Ovary (tissue), 9 donors: Measurements from ENCODE around the gene EMILIN3. TPM values are rescaled to one million over a fixed set of nuclear protein-coding genes. Genes with fewer than 3 reads are reported as not detected.

Source experiments
- DNase-seq, 5 donors: peaks; one replicate each; pipeline ENCODE4 v3.0.0-alpha.2; 2019 to 2020
- H3K27ac ChIP-seq, 2 donors: fragments of 200-600 bp; one replicate each; pipeline versions ENCODE4 v1.5.1 to v1.8.0; 2019 to 2022
- H3K27me3 ChIP-seq: fragments of 200-600 bp; one replicate; pipeline ENCODE4 v1.8.0; 2022
- H3K36me3 ChIP-seq: fragments of 200-600 bp; sonication (generic); one replicate; pipeline ENCODE4 v1.5.1; 2019
- H3K4me1 ChIP-seq: one replicate; pipeline ENCODE4 v1.8.1; 2013; ENCODE audit warnings: mild to moderate bottlenecking, moderate library complexity; ENCODE audit not compliant: insufficient read depth
- H3K4me3 ChIP-seq: fragments of 200-600 bp; sonication (generic); one replicate; pipeline ENCODE4 v1.5.1; 2017
- H3K9me3 ChIP-seq, 2 donors: fragments of 200-600 bp in 1 of 2; sonication (generic) in 1 of 2; one replicate each; pipeline versions ENCODE4 v1.5.1 to v1.8.1; 2013 to 2019; ENCODE audit warnings: mild to moderate bottlenecking in 1 of 2, moderate library complexity in 1 of 2
- CTCF ChIP-seq, 3 donors: fragments of 450-650 bp in 2 of 3; fragments of 200-600 bp in 1 of 3; IDR thresholded peaks; one replicate each; pipeline versions ENCODE4 v1.5.1 to v1.8.0; 2016 to 2022; ENCODE audit warnings: antibody characterized with exemption in 3 of 3, mild to moderate bottlenecking in 1 of 3
- EP300 ChIP-seq: sonication (generic); formaldehyde crosslinking; IDR thresholded peaks from one replicate; pipeline ENCODE4 v1.6.1; 2017; ENCODE audit warnings: antibody characterized with exemption
- POLR2A ChIP-seq: fragments of 450-650 bp; IDR thresholded peaks from one replicate; pipeline ENCODE4 v1.6.1; 2017; ENCODE audit warnings: antibody characterized with exemption, mild to moderate bottlenecking, moderate library complexity
- WGBS, 3 donors: extraction: QIAGEN DNeasy Blood & Tissue Kit in 1 of 3; methylation state at CpG; one replicate each; pipeline versions ENCODE4 v1.1.5 to v1.1.7; 2013 to 2017; 5-methylcytosine and 5-hydroxymethylcytosine counted together
- intact Hi-C, 4 donors: fragments of 100-400 bp; cut with DNase I; formaldehyde crosslinking; loops; one replicate each; pipeline versions ENCODE4 v1.11.0 to v1.15.1; 2022 to 2023
- polyA plus RNA-seq, 2 donors: library from polyadenylated mRNA; stranded (reverse); fragments of 200-250 nt in 1 of 2; fragments of 350-450 nt in 1 of 2; fragmentation: Illumina TruSeq in 1 of 2; extraction: RNeasy Lipid Tissue Mini Kit (QIAGEN cat#74804) in 1 of 2; gene quantifications; one replicate each; pipeline ENCODE4 v1.2.3, GENCODE V29; 2013 to 2014
- total RNA-seq, 7 donors: library from RNA; depleted of rRNA in 2 of 7; stranded (reverse); fragments of >200 nt in 2 of 7; fragmentation: NEBNext Ultra II Directional in 3 of 7; extraction: Animal tissue kit (Norgen Biotek cat#: 25700) in 3 of 7; gene quantifications; one replicate each; pipeline versions ENCODE4 v1.1.0 to v1.2.4, GENCODE V29; 2016 to 2023
- donor health status: DM: no; HTN: no; CAD: no; lungs with moderate emphysema.
- donor health status: DM: no; HTN: no; CAD: no.
- donor health status: Bipolar disorder and iron deficiency.
- donor health status: DM: yes; HTN: yes; CAD: no.
- donor health status: DM: no; HTN: no; CAD: no.
- donor health status: DM: yes; HTN: yes; CAD: no.

EMILIN3 gene
- total and polyA plus RNA-seq, 9 donors = 1.5 to 33.5 (median 7.0) TPM

GRCh38 chr20:41364967-41365765, 1.5 kb downstream of the EMILIN3 start:
- H3K36me3 ChIP-seq = no peaks in the 10 kb centered on the region
- TF ChIP-seq POLR2A (no peak), CTCF (IDR thresholded peaks at IDR 0.05) (no peak), EP300 (no peak)
- intact Hi-C loops = no loop called here
- H3K27ac ChIP-seq = peak overlapping the region in 1 of 2 donors; percentile 13
- no peaks in the 10 kb centered on the region for H3K27me3 ChIP-seq
- no peak for DNase-seq
- peaks cover 3% of the 10 kb centered on the region for H3K4me1 ChIP-seq
- no peaks in the 10 kb centered on the region for H3K9me3 ChIP-seq
- WGBS, 3 donors = 82 to 88% (median 87%) methylated on average over 19 of the region's 19 CpGs
- no peak overlapping the region for H3K4me3 ChIP-seq

GRCh38 chr20:41364236-41364855, 2.3 kb downstream of the EMILIN3 start:
- DNase-seq = no peak
- Histone ChIP-seq H3K4me1 (peaks cover 3% of the 10 kb centered on the region), H3K27ac (no peak overlapping the region), H3K4me3 (no peak overlapping the region), H3K36me3 (no peaks in the 10 kb centered on the region), H3K9me3 (no peaks in the 10 kb centered on the region), H3K27me3 (no peaks in the 10 kb centered on the region)
- TF ChIP-seq CTCF (IDR thresholded peaks at IDR 0.05) = no peak
- TF ChIP-seq EP300 = no peak
- no peak for TF ChIP-seq POLR2A
- intact Hi-C loops = no loop called here
- WGBS, 3 donors = 90 to 95% (median 91%) methylated on average over 13 of the region's 13 CpGs

GRCh38 chr20:41363601-41364000, 3.0 kb downstream of the EMILIN3 start:
- DNase-seq = no peak
- intact Hi-C loops = no loop called here
- no peak overlapping the region for H3K27ac ChIP-seq
- no peaks in the 10 kb centered on the region for H3K27me3 ChIP-seq
- H3K36me3 ChIP-seq = no peaks in the 10 kb centered on the region
- peaks cover 3% of the 10 kb centered on the region for H3K4me1 ChIP-seq
- WGBS, 3 donors = 94 to 96% (median 95%) methylated on average over 6 to 7 of the region's 7 CpGs
- H3K9me3 ChIP-seq = no peaks in the 10 kb centered on the region
- no peak for TF ChIP-seq POLR2A
- TF ChIP-seq EP300 = no peak
- no peak for TF ChIP-seq CTCF (IDR thresholded peaks at IDR 0.05)
- no peak overlapping the region for H3K4me3 ChIP-seq

- TF ChIP-seq POLR2A (no peak), CTCF (IDR thresholded peaks at IDR 0.05) (no peak)
- DNase-seq = no peak
- Histone ChIP-seq H3K36me3 (no peaks in the 10 kb centered on the region), H3K9me3 (no peaks in the 10 kb centered on the region), H3K27me3 (no peaks in the 10 kb centered on the region), H3K4me1 (peaks cover 3% of the 10 kb centered on the region), H3K27ac (no peak overlapping the region), H3K4me3 (no peak overlapping the region)
- intact Hi-C loops = no loop called here
- 92 to 96% (median 93%) methylated on average over 5 of the region's 5 CpGs for WGBS, 3 donors
These were observed 3.9 kb downstream of the EMILIN3 start for GRCh38 chr20:41362748-41363140.
